IMR-90 (cell line): ENCODE results near the gene LALBA.

Experiments
- BHLHE40 ChIP-seq: fragments of 150-350 bp; IDR thresholded peaks from 2 replicates; pipeline ENCODE4 v1.6.1; 2016; ENCODE audit warnings: mild to moderate bottlenecking, low read depth, low read length
- CEBPB ChIP-seq: IDR thresholded peaks from 2 replicates; pipeline ENCODE4 v1.6.1; 2012; ENCODE audit warnings: low read depth, low read length, improper control_type of control experiment
- FOS ChIP-seq: fragments of 150-350 bp; IDR thresholded peaks from 2 replicates; pipeline ENCODE4 v1.6.1; 2016; ENCODE audit warnings: low read depth, low read length
- MAZ ChIP-seq: IDR thresholded peaks from 2 replicates; pipeline ENCODE4 v1.6.1; 2012; ENCODE audit warnings: low read depth, mild to moderate bottlenecking, low read length, improper control_type of control experiment, moderate library complexity, borderline replicate concordance
- MXI1 ChIP-seq: IDR thresholded peaks from 2 replicates; pipeline ENCODE4 v1.6.1; 2012; ENCODE audit warnings: low read depth, mild to moderate bottlenecking, low read length, moderate library complexity, borderline replicate concordance
- POLR2A ChIP-seq: IDR thresholded peaks from 2 replicates; pipeline ENCODE4 v1.6.1; 2012; ENCODE audit warnings: mild to moderate bottlenecking, low read depth, low read length
- RAD21 ChIP-seq: IDR thresholded peaks from 2 replicates; pipeline ENCODE4 v1.6.1; 2012; ENCODE audit warnings: low read length, improper control_type of control experiment
- RCOR1 ChIP-seq: IDR thresholded peaks from 2 replicates; pipeline ENCODE4 v1.6.1; 2012; ENCODE audit warnings: mild to moderate bottlenecking, low read length, improper control_type of control experiment; ENCODE audit not compliant: insufficient replicate concordance
- RFX5 ChIP-seq: IDR thresholded peaks from 2 replicates; pipeline ENCODE4 v1.8.0; 2012; ENCODE audit warnings: low read depth, mild to moderate bottlenecking, low read length, moderate library complexity
- SMC3 ChIP-seq: fragments of 150-350 bp; IDR thresholded peaks from 2 replicates; pipeline ENCODE4 v1.6.1; 2016; ENCODE audit warnings: low read depth, mild to moderate bottlenecking, antibody characterized with exemption, low read length, moderate library complexity
- TF ChIP-seq, protein P1 (sequence below): conservative IDR thresholded peaks from 2 replicates; pipeline ENCODE4 v1.5.1; 2012; ENCODE audit warnings: mild to moderate bottlenecking, low read depth, low read length, improper control_type of control experiment
- TF ChIP-seq, protein P2 (sequence below): fragments of 150-350 bp; IDR thresholded peaks from 2 replicates; pipeline ENCODE4 v1.6.1; 2017; ENCODE audit warnings: mild to moderate bottlenecking, antibody characterized with exemption, low read length, low read depth

DNA sequence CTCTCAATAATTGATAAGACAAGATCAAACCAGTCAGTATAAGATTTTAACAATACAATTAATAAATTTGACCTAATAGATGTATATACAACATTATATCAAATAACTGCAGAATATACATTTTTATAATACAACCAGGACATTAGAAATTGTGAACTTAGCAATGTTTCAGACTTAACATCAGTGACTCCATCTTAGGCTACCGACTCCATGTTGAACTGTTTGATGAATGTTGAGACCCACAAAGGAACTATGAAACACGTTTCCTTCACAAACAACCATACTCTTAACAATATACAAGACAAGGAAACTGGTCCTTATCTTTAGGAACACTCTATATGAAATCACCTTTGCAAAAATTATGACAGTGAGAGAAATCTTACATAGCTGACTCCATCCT is 13.9 kb upstream of the LALBA start:
- TF ChIP-seq, protein P1, sequence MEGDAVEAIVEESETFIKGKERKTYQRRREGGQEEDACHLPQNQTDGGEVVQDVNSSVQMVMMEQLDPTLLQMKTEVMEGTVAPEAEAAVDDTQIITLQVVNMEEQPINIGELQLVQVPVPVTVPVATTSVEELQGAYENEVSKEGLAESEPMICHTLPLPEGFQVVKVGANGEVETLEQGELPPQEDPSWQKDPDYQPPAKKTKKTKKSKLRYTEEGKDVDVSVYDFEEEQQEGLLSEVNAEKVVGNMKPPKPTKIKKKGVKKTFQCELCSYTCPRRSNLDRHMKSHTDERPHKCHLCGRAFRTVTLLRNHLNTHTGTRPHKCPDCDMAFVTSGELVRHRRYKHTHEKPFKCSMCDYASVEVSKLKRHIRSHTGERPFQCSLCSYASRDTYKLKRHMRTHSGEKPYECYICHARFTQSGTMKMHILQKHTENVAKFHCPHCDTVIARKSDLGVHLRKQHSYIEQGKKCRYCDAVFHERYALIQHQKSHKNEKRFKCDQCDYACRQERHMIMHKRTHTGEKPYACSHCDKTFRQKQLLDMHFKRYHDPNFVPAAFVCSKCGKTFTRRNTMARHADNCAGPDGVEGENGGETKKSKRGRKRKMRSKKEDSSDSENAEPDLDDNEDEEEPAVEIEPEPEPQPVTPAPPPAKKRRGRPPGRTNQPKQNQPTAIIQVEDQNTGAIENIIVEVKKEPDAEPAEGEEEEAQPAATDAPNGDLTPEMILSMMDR, result no peak
- TF ChIP-seq POLR2A (no peak), CEBPB (no peak), MAZ (no peak), FOS (no peak), SMC3 (no peak), RCOR1 (no peak), BHLHE40 (no peak), RAD21 (no peak), MXI1 (no peak), RFX5 (no peak)
- TF ChIP-seq, protein P2, sequence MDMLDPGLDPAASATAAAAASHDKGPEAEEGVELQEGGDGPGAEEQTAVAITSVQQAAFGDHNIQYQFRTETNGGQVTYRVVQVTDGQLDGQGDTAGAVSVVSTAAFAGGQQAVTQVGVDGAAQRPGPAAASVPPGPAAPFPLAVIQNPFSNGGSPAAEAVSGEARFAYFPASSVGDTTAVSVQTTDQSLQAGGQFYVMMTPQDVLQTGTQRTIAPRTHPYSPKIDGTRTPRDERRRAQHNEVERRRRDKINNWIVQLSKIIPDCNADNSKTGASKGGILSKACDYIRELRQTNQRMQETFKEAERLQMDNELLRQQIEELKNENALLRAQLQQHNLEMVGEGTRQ, result no peak
